SU-DHL-6 (cell line): ENCODE data around the gene SFXN2.
"Not testable (repeated sequence)": the region's sequence is repeated elsewhere in the genome, so short reads cannot be mapped to it uniquely, and the experiment has no call there.

Experiments used
- H2AFZ ChIP-seq: fragments of 200-600 bp; sonication (generic); 2 replicates; pipeline ENCODE4 v1.6.1; 2014; ENCODE audit warnings: low read depth, mild to moderate bottlenecking, moderate library complexity, mixed read lengths, antibody characterized with exemption, low read length; ENCODE audit not compliant: severe bottlenecking
- H3F3A ChIP-seq: fragments of 200-600 bp; shearing (Covaris generic); 2 replicates; pipeline ENCODE4 v1.6.0; 2016; ENCODE audit warnings: antibody characterized with exemption, mild to moderate bottlenecking; ENCODE audit not compliant: insufficient read depth
- H3K27ac ChIP-seq: fragments of 200-600 bp; sonication (generic); 2 replicates; pipeline ENCODE4 v1.5.1; 2016; ENCODE audit warnings: low read depth, mild to moderate bottlenecking, low read length, moderate library complexity, mixed read lengths
- H3K27me3 ChIP-seq: fragments of 200-600 bp; sonication (generic), shearing (Covaris generic); 2 replicates; pipeline ENCODE4 v1.6.0; 2014; ENCODE audit warnings: mild to moderate bottlenecking, low read length
- H3K36me3 ChIP-seq: fragments of 200-600 bp; sonication (generic); 2 replicates; pipeline ENCODE4 v1.6.1; 2014; ENCODE audit warnings: mild to moderate bottlenecking, low read length, mixed read lengths
- H3K4me2 ChIP-seq: fragments of 300-600, 200-600 bp; shearing (Covaris generic), sonication (generic); 2 replicates; pipeline ENCODE4 v1.6.0; 2014; ENCODE audit warnings: low read length, low read depth, mild to moderate bottlenecking; ENCODE audit not compliant: poor library complexity, severe bottlenecking
- H3K4me3 ChIP-seq: fragments of 200-600 bp; sonication (generic); 2 replicates; pipeline ENCODE4 v1.5.1; 2014; ENCODE audit warnings: antibody characterized with exemption, low read length, mild to moderate bottlenecking, mixed read lengths; ENCODE audit not compliant: insufficient read depth, poor library complexity, severe bottlenecking
- H3K79me2 ChIP-seq: fragments of 200-600 bp; sonication (generic); 2 replicates; pipeline ENCODE4 v1.6.1; 2014; ENCODE audit warnings: mild to moderate bottlenecking, low read length, moderate library complexity; ENCODE audit not compliant: insufficient read depth
- H3K9ac ChIP-seq: fragments of 200-600 bp; sonication (generic); 2 replicates; pipeline ENCODE4 v1.7.0; 2014; ENCODE audit warnings: mild to moderate bottlenecking, low read length
- H3K9me2 ChIP-seq: fragments of 200-600 bp; sonication (generic); replicated peaks from 2 replicates; pipeline ENCODE4 v1.6.1; 2014; ENCODE audit warnings: low read length; ENCODE audit not compliant: insufficient read depth
- H3K9me3 ChIP-seq: fragments of 200-600 bp; sonication (generic); 2 replicates; pipeline ENCODE4 v1.6.1; 2014; ENCODE audit warnings: low read length, mixed read lengths; ENCODE audit not compliant: insufficient read depth
- H4K20me1 ChIP-seq: fragments of 200-600 bp; sonication (generic); 2 replicates; pipeline ENCODE4 v1.6.1; 2014; ENCODE audit warnings: low read depth, mild to moderate bottlenecking, antibody characterized with exemption, low read length, moderate library complexity, mixed read lengths
- EZH2phosphoT487 ChIP-seq: fragments of 200-600 bp; sonication (generic), shearing (Covaris generic); conservative IDR thresholded peaks from 2 replicates; pipeline ENCODE4 v1.6.1; 2018; ENCODE audit warnings: mild to moderate bottlenecking, antibody characterized with exemption, low read length, moderate library complexity, mixed read lengths
- TF ChIP-seq, protein P1 (sequence below): fragments of 200-600 bp; sonication (generic); IDR thresholded peaks from one replicate; pipeline ENCODE4 v1.5.1; 2017; ENCODE audit warnings: antibody characterized with exemption, mild to moderate bottlenecking, low read length, moderate library complexity; ENCODE audit not compliant: insufficient read depth, poor library complexity, severe bottlenecking

Gene SFXN2

DNA sequence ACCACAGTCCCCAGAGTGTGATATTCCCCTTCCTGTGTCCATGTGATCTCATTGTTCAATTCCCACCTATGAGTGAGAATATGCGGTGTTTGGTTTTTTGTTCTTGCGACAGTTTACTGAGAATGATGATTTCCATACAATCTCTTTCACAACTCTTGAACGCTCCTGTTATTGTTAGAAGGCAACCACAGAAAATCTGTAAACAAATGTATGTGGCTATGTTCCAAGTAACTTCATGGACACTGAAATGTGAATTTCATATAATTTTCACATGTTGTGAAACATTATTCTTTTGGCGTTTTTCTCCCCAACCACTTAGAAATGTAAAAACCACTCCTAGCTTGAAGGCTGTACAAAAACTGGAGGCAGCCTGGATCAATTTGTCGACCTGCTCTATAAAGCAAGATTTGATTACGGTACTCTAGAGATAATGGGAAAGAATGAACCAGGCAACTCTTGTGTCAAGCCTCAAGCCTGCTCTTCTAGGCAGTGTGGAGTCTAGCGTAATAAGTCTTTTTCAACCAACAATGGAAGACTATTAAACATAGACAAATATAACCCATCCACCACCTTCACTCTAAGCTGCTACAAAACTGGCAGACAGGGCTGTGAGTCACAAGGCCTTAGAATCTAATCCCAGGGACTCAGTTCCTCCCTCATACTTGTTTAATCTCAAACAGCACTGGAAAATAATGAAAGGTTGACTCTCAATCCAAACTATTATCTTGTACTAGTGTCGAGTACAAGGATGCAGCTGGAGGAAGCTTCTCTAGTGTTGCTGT lies 23.0 kb upstream of the SFXN2 start:
- H4K20me1 ChIP-seq: no peaks in the 10 kb centered on the region
- TF ChIP-seq EZH2phosphoT487: no peak
- TF ChIP-seq, protein P1, sequence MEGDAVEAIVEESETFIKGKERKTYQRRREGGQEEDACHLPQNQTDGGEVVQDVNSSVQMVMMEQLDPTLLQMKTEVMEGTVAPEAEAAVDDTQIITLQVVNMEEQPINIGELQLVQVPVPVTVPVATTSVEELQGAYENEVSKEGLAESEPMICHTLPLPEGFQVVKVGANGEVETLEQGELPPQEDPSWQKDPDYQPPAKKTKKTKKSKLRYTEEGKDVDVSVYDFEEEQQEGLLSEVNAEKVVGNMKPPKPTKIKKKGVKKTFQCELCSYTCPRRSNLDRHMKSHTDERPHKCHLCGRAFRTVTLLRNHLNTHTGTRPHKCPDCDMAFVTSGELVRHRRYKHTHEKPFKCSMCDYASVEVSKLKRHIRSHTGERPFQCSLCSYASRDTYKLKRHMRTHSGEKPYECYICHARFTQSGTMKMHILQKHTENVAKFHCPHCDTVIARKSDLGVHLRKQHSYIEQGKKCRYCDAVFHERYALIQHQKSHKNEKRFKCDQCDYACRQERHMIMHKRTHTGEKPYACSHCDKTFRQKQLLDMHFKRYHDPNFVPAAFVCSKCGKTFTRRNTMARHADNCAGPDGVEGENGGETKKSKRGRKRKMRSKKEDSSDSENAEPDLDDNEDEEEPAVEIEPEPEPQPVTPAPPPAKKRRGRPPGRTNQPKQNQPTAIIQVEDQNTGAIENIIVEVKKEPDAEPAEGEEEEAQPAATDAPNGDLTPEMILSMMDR: no peak
- no peak overlapping the region for H3K4me3 ChIP-seq
- H3K9me2 ChIP-seq: no peaks in the 10 kb centered on the region
- H3K9me3 ChIP-seq: no peaks in the 10 kb centered on the region
- H2AFZ ChIP-seq: no peak overlapping the region
- H3K9ac ChIP-seq: no peak overlapping the region
- no peak overlapping the region for H3K4me2 ChIP-seq
- H3K79me2 ChIP-seq: no peaks in the 10 kb centered on the region
- H3F3A ChIP-seq: no peaks in the 10 kb centered on the region
- no peaks in the 10 kb centered on the region for H3K36me3 ChIP-seq
- H3K27me3 ChIP-seq: no peaks in the 10 kb centered on the region
- H3K27ac ChIP-seq: no peak overlapping the region

DNA sequence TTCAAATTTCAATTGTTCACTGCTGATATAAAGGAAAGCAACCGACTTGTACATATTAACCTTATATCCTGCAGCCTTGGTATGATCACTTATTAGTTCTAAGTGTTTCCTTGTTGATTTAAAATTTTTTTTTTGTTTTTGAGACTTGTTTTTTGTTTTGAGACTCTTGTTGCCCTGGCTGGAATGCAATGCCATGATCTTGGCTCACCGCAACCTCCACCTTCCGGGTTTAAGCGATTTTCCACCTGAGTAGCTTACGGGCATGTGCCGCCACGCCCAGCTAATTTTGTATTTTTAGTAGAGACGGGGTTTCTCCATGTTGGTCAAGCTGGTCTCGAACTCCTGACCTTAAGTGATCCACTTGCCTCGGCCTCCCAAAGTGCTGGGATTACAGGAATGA lies 19.0 kb upstream of the SFXN2 start:
- H2AFZ ChIP-seq, H3K27me3 ChIP-seq, H3K9me3 ChIP-seq, H4K20me1 ChIP-seq, H3K36me3 ChIP-seq, H3K9ac ChIP-seq, H3K9me2 ChIP-seq, H3K4me2 ChIP-seq, H3K4me3 ChIP-seq, H3K79me2 ChIP-seq, H3K27ac ChIP-seq, H3F3A ChIP-seq: not testable (repeated sequence)

DNA sequence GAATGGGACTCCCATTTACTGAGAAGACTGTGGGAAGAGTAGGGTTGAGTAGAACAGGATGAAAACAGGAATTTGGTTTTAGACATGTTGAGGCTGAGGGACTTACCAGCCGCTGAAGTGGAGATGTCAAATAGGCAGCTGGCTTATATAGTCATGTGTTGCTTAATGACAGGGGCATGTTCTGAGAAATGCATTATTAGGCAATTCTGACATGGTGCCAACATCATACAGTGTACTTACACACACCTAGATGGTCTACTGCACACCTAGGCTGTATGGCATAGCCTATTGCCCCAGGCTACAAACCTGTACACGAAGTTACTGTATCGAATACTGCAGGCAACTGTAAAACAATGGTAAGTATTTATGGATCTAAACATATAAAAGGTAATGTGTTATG lies 17.7 kb upstream of the SFXN2 start:
- Histone ChIP-seq H2AFZ (no peak overlapping the region), H4K20me1 (no peaks in the 10 kb centered on the region), H3K79me2 (no peaks in the 10 kb centered on the region), H3K36me3 (no peaks in the 10 kb centered on the region), H3K4me2 (no peak overlapping the region), H3K27ac (no peak overlapping the region), H3K9ac (no peak overlapping the region), H3F3A (no peaks in the 10 kb centered on the region), H3K27me3 (no peaks in the 10 kb centered on the region), H3K9me3 (no peaks in the 10 kb centered on the region), H3K4me3 (no peak overlapping the region), H3K9me2 (no peaks in the 10 kb centered on the region)
- TF ChIP-seq, protein P1: no peak
- TF ChIP-seq EZH2phosphoT487: no peak

DNA sequence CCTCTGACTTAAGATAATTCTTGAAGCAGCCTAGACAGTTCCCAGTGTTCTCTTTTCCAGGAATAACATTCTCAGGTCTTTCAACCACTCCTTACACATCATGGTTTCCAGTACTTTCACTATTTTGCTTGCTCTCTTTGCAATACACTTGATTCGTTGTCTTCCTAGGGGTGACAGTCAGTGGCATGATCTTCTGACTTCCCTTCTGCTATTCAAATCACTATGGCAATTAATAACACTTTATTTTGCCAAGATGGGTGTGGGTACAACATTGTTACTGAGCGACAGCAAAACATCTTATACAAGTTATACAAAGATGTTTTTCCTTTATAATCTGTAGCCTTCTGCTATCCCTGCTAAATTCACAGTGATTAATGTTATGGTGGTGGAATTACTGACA lies 15.5 kb upstream of the SFXN2 start:
- Histone ChIP-seq H3K36me3 (no peaks in the 10 kb centered on the region), H3K9me3 (no peaks in the 10 kb centered on the region), H4K20me1 (no peaks in the 10 kb centered on the region), H3K79me2 (no peaks in the 10 kb centered on the region), H3K4me3 (no peak overlapping the region), H3K27ac (no peak overlapping the region), H2AFZ (no peak overlapping the region), H3K27me3 (no peaks in the 10 kb centered on the region), H3K9me2 (no peaks in the 10 kb centered on the region), H3F3A (no peaks in the 10 kb centered on the region), H3K4me2 (no peak overlapping the region), H3K9ac (no peak overlapping the region)
- TF ChIP-seq, protein P1: no peak
- no peak for TF ChIP-seq EZH2phosphoT487
